SK-N-SH treated with all-trans-retinoic acid at 6 μM for 48 hours (cell line): ENCODE results near the gene LRFN2.

Experiments used
- PATZ1 ChIP-seq: fragments of 250-450 bp; sonication (Bioruptor Pico); IDR thresholded peaks from 2 replicates; pipeline ENCODE4 v1.8.0; 2020; ENCODE audit warnings: mild to moderate bottlenecking, moderate library complexity, borderline replicate concordance
- RARB ChIP-seq: fragments of 250-450 bp; sonication (Bioruptor Pico); IDR thresholded peaks from 2 replicates; pipeline ENCODE4 v1.8.0; 2021; ENCODE audit warnings: mild to moderate bottlenecking, moderate library complexity
- TSHZ2 ChIP-seq: fragments of 250-450 bp; sonication (Bioruptor Pico); IDR thresholded peaks from 2 replicates; pipeline ENCODE4 v1.5.0; 2020; ENCODE audit warnings: mild to moderate bottlenecking, moderate library complexity
- ZC3H10 ChIP-seq: fragments of 250-450 bp; sonication (Bioruptor Pico); IDR thresholded peaks from 2 replicates; pipeline ENCODE4 v1.5.1; 2021; ENCODE audit warnings: mild to moderate bottlenecking, moderate library complexity
- ZFP30 ChIP-seq: fragments of 450-650 bp; formaldehyde crosslinking; IDR thresholded peaks from 2 replicates; pipeline ENCODE4 v1.5.0; 2022; ENCODE audit warnings: mild to moderate bottlenecking, moderate library complexity
- ZNF565 ChIP-seq: fragments of 450-650 bp; formaldehyde crosslinking; conservative IDR thresholded peaks from 2 replicates; pipeline ENCODE4 v1.5.0; 2020; ENCODE audit warnings: low read depth, mild to moderate bottlenecking, moderate library complexity
- ZNF8 ChIP-seq: fragments of 450-650 bp; formaldehyde crosslinking; IDR thresholded peaks from 2 replicates; pipeline ENCODE4 v1.5.0; 2020; ENCODE audit warnings: mild to moderate bottlenecking, moderate library complexity

- TF ChIP-seq ZNF8 (CRISPR knock-in tag) (no peak), RARB (CRISPR knock-in tag) (no peak), TSHZ2 (CRISPR knock-in tag) (no peak), ZFP30 (CRISPR knock-in tag) (no peak), ZC3H10 (no peak), PATZ1 (CRISPR knock-in tag) (no peak), ZNF565 (no peak)
Observed at GRCh38 chr6:40599555-40599954, 12.4 kb upstream of the LRFN2 start.
